ENCODE results near the gene UBE2O.

The UBE2O gene

DNA sequence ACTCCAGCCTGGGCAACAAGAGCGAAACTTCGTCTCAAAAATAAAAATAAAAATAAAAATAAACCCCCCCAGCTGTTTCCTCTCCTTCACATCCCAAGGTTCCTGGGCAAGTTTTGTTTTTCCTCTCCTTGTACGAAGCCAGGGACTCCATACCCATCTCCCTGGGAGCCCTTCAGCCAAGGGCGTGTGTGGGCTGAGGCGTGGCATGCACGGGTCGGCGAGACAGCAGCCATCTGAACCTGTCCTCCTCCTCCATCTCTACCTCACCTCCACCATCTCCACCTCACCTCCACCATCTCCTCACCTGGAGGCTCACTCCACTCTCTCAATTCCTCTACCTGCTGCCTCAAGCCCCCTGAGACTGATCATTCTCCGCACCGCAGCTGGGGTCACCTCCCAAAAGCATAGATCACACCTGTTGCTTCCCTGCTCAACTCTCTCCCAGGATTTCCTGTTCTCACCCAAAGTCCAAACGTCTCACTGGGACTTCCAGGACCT is 31.3 kb upstream of the UBE2O start:
- DNase-seq = no peak

DNA sequence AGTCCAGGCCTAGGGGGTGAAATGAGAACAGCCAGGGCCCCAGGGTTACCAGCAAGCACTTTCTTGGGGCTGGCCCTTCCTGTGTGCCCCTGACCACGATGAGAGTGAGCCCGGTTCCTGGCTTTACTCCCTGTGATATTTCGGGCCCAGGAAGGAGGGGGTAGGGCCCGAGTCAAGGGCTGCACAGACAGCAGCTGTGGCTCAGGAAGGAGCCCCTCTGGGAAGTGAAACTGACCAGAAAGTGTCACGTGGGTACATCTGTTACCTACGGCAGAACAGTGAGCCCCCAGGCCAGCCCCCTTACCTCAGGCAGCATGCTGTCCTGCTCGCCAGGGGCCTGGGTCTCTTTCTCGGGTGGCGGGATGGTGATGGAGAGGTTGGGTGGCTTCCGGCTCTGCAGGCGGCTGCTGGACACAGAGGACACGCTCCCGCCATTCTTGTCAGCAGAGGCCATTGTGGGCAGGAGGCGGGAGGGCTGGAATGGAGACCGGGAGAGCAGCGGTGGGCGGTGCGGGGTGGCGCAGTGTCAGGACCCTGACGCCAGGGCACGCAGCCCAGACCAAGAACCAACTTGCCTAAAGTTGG is 28.2 kb upstream of the UBE2O start:
- no peak for DNase-seq

DNA sequence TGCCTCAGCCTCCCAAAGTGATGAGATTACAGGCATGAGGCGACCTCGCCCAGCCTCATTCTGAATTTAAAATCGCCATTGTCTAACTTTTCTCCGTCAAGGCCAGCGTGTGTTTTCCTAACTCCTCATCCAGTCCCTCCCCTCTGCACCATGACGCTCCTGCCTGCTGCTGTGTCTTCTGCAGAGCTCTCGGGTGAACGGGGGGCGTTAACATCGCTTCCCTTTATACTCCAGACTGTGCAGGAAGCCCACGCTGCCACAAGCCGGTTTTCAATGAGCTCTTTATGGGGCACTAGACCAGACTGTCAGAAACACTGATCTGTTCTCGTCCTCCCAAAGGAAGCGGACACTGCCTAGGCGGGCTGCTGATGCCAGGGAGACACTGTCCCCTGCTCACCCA is 27.7 kb upstream of the UBE2O start:
- no peak for DNase-seq

DNA sequence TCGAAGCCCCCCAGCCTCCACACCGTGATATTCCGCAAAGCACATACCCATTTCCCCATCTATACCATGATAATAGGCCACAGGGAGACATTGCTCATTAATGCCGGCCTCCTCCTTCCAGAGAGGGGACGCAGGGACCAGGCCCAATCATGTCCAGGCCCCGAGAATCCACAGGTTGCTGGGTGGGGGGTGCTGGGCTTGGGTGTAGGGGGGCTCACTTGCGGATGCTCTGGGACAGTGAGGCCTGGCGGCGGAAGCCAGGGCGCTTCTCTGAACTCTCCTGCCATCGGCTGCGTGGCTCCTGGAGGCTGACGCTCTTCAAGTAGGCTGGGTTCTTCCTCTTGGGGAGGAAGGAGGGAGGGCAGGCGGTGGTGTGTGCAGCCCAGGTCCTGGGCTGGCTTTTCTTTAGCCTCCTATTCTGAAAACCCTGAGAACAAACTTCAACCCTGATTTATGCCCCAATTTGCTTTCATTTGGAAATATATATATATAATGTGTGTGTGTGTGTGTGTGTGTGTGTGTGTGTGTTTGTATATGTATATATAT is 26.6 kb upstream of the UBE2O start:
- no peak for DNase-seq

DNA sequence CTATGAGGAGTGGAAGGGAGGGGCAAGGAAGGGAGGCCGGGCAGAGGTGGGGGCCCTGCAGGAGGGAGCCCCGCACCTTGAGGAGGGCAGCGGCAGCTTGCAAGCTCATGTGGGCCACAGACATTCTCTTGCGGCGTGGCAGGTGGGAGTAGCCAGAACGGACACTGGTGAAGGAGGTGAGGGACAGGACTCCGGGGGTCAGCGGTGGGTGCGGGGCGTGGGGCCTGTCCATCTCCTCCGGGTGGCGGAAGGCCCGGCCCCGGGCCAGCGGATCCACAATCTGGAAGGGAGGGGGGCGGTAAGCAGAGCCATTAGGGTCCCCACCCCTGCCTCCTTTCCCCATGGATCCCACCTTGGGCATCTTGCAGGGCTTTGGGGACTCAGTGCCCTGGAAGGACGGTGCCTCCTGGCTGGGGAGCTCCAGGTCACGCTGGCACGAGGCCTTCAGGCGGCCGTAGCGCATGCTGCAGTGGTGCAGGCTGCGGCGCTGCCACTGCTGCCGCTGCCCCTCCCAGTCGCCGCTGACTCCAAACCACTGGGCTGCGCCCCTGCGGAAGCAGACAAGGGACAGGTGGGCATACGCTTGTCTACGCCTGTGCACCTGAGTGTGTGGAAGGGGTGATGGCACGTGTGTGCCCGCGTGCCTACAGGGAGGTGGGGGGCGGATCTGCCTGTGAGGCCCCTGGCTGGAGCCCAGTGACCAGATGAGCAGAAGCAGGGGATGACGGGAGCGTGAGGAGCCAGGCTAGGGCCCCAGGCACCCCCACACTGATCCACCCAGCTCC is 26.0 kb upstream of the UBE2O start:
- no peak for DNase-seq

DNA sequence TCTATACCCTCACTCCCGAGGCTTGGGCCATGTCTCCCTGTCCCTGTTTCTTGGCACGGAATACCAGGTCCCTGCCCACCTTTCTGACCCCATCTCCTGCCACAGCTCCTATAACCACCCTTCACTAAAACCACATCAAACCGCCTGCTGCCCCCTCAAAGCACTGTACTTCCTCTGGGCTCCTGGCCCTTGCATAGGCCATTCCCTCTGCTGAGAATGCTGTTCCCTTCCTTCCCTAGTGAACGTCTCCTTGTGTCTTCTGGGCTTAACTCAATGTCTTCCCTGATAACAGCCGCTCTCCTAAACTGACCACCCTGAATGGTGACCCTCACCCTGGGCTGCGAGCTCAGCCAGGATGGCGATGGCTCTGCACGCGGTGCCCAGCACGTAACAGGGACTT is 25.1 kb upstream of the UBE2O start:
- DNase-seq = no peak

DNA sequence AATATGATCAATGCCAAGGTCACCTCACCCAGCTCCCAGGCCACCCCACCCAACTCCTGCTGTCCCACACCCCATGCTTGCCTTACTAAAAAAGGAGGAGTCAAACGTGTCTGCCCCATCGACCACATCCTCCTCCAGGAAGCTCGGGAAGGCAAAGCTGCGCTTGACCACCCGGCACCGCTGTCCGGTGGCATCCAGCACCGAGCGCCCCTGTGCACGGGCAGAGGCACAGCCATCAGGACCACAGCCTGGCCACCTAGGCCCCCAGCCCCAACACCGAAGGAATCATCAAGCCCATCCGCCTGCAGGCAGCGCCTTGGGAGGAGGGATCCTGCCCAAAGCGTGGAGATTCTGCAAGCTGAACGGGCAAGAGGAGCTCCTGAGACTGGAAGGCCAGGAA is 24.6 kb upstream of the UBE2O start:
- DNase-seq = no peak

DNA sequence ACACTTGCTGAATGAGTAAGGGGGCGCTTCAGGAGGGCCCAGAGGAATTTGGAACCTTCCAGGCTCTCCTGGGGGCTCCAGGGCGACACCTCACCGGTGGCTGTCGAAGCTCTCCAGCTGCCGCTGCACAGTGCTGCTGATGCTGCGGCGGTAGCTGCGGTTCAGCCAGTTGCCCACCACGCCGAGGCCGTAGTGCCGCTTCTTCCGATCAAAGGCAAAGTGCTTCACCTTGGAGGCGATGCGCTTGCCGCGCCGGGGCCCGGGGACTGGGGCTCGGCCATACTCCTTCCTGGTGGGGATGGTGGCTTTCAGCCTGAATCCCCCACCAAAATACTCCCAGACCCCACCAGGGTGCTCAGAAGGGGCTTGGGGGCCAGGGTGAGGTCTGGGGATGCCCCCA is 23.8 kb upstream of the UBE2O start:
- DNase-seq = no peak

DNA sequence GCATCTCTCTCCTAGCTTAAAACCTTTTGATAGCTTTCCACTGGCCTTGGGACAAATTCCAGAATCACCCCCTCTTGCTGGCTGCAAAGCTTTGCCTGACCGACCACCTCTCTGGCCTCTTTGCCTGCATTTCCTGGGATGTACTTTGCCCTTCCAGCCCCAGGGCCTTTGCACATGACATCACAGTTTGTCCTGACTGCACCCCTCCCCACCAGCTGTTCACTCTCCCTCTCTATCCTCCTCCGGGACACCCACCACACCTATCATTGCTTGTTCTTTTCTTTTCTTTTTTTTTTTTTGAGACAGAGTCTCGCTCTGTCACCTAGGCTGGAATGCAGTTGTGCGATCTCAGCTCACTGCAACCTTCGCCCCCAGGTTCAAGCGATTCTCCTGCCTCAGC is 22.4 kb upstream of the UBE2O start:
- no peak for DNase-seq

DNA sequence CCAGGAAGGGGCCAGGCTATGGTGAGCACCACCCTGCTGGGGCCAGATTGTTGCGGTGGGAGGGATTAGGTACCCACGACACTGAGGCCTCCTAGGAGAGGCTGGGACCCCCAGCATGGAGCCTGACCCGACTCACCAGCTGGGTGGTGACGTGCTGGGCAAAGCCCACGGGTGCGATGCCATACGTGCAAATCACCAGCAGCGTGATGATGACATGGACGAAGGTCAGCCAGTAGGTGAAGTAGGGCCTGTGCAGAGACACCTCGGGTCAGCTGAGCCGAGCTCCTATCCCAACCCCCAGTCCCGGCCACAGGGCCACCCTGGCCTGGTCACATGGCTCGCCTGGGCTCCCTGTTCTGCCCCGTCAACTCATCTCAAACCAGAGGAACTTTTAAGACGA is 21.9 kb upstream of the UBE2O start:
- no peak for DNase-seq

DNA sequence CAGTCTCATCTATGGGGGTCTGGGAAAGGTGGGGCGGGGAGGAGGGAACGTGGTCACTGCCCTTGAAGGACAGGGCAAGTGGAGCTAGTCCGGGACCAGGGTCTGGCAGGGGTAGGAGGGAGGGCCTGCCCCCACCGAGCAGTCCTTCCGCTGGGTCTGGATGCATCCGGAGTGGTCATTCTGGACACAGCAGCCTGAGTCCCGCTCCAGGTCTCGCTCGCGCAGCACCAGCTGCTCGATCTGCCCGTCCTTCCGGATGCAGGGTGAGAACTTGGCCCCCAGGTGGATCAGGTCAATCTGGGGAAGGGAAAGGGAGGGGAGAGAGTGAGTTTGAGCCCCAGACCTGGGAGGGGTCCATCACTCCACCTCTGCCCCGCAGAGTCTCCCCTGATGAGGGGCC is 21.3 kb upstream of the UBE2O start:
- DNase-seq = no peak

DNA sequence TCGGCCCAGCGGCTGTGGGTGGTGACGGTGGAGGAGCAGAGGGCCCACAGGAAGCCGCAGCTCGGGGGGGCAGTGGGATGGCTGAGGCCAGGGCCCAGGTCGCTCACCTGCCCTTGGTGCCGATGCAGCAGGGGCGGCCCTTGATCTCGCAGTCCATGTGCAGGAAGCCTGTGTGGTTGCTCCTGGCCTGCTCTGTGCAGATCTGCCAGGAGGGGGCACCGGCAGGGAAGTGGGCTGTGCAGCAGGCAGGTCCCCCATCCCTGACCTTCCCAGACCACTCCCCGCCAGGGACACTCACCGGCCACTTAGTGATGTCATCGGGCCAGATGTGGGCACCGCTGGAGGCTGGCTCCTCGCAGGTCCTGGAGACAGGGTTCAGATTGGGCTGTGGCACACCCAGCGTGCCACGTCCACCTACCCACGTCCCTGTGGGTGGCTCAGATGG is 20.6 kb upstream of the UBE2O start:
- DNase-seq = no peak

DNA sequence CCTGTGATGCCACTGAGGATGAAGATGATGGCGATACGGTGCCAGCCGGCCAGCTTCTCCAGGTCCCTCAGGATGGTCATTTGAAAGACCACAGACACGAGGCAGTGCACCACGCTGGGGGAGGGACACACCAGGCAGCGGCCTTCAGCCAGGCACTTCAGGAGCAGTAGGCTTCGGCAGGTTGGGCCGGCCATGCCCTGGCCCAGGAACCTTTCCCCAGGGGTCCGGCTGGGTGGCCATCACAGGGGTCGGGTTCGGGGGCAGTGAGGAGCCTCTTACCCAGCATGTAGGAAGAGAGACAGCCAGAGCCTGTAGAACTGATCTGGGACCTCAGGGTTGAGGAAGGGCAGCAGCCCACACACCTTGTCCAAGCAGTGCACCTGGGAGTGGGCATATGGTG is 19.8 kb upstream of the UBE2O start:
- no peak for DNase-seq

DNA sequence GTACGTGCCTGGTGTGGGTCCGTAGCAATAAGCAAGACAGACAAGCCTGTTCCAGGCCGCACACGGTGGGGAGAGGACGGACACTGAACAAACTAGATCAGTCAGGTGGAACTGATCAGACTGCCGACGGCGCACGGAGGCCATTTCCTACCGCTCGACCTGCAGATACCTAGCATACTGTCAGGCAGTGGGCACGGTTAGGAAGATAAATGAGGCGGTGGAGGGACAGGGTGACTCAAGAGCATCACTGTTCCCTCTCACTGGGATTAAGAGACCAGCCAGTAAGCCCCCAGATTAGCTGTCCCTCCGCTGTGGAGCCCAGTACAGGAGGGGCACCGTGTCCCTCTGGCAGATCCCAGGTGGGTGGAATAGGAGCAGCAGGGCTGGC is 19.3 kb upstream of the UBE2O start:
- DNase-seq = no peak

DNA sequence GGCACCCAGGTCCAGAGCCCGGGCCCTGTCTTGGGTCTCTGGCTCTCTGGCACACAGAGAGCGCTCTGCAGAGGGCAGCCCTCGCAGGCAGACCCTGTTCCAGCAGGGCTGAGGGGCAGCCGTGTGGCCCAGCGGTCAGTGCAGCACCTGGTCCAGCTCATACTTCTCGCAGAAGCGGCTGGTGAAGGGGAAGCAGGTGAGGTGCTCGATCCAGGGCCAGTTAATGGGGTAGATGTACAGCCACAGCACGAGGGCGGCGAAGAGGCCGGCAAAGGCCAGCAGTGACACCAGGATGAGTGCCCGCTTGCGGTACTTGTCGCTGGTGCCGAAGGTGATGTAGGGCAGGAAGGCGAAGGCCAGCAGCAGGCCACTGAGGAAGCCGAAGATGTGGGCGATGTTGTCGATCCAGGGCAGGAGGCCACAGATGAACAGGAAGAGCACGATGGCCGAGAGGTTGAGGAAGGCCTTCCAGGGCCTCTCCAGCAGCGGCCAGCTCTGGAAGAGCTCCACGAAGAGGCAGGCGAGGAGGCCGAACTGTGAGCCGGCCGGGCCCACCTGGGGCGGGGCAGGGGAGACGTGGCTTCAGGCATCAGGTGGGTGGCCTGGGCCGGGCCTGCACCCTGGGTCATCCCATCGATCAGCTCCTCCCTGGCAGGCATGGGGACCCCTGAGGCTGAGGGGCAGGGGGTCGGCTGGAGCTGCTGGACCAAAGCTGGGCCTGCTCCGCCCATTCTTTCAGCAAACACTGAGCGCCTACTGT is 18.7 kb upstream of the UBE2O start:
- no peak for DNase-seq

DNA sequence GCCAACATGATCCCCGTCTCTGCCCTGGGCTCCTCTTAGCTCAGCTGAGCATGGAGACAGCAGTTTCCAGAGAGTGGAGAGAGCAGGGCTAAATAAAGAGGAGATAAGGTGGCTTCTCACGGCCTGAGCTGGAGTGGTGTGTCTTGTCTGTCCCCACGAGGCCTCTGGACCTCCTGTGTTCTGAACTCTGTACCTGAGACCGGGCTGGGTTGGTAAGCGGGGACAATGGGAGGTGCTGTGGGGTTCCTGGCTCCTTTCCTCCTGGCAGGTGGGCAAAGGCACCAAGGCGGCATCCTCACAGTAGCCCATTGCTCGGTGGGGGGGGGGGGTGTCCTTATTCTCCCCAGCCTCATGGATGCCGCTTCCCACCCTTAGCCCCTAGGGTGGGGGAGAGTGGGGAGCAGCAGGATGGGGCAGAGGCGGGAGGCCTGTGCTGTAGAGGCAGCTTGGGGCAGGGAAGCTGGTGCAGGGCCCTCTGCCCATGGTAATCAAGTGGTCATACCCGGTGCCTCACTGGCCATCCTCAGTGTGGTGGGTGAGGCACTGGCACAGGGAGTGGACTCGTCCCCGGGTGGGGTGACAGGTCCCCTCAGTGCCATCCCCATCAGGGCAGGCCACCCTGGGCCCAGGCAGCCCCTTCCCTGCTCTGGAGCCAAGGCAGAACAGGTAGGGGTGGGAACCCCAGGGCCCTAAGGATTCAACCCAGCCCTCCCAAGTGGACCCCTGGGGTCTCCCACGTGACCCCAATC is 17.2 kb upstream of the UBE2O start:
- no peak for DNase-seq

DNA sequence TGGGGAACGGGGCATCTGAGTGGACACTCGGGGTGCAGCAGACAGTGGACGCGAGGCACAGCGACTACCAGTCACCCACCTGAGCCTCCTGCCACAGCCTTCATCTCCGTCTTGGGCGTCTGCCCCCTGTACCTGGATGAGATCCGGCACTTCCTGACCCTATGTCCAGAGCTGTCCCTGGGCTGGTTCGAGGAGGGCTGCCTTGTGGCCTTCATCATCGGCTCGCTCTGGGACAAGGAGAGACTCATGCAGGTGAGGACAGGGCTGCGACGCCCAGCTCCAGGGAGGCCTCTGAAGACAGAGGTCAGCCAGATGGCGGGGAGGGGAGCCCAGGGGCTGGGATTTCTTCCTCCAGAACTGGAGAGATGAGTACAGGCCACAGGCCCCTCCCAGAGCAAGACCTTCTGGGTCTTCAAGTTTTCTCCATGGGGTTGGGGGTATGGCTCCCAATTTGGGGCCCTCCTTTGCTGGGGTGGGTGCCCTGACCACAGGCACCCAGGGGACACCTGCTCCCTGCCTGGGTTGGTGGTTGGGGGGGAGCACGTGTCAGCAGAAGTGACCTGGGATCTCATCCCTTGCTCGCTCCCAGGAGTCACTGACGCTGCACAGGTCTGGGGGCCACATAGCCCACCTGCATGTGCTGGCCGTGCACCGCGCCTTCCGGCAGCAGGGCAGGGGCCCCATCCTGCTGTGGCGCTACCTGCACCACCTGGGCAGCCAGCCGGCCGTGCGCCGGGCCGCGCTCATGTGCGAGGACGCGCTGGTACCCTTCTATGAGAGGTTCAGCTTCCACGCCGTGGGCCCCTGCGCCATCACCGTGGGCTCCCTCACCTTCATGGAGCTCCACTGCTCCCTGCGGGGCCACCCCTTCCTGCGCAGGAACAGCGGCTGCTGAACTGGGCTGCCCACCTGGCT is 16.4 kb upstream of the UBE2O start:
- no peak for DNase-seq

DNA sequence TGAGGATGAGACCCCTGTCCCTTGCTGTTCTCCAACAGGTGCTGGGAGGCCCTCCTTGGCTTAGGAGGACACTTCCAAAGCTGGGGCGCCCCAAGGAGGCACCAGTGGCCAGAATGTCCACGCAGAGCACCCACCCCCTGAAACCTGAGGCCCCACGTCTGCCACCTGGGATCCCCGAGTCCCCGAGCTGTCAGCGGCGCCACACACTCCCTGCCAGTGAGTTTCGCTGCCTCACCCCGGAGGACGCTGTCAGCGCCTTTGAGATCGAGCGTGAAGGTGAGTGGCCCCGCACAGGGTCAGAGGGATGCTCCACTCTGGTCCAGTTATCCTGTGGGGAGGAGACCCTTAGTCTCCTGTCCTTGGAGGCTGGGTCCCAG is 15.7 kb upstream of the UBE2O start:
- no peak for DNase-seq

DNA sequence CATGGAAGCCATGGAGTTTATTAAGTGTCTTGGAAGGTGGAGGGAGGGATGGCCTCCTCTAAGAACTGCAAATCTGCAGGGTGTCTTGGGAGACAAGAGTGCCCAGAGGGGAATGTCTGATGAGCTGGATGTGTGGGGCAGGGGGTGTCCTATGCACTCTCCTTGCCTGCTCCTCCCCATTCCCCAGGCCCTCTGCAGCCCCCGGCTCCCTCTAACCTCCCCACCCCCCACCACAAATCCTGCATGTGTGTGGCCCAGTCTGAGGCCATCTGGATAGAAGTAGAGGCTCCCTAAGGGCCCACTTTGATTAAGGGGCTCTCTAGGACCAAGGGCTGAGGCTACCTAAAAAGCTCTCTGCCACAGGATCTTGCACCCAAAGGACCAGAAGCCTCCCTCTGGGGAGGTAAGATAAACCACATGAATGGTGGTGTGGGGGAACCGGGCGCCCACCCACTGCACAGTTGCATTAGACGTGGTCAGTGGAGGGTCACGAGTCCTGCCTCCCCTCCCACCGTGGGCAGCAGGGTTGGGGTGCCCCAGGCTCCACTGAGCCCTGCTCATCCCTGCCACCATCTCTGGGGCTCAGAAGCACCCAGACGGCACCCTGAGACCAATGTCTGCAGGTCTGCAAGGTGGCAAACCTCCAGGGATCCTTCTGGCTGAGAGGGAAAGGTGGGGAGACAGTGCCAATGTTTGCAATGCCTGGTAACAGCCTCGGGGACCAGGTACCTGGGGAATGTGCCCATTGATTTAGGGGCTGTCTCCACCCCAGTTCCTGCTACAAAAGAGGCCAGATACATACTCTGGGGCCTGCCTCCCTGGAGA is 15.1 kb upstream of the UBE2O start:
- no peak for DNase-seq

DNA sequence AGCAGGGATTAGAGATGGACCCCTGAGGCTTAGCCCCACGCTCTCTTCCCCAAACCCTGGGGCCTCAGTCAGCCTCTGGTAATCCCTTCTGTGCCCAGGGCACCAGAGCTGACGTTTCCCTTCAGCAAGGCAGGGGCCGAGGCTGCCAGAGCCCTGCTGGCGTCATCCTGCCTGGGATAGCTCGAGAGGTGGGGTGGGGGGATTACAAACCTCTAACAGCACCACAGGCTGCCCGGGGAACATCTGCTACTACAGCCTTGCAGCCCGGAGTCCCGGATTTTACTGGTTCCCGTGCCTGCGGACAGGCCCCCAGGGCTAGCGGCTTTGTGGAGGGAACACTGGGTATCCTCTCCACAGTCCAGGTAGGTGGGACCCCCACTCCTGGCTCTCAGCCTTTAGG is 14.4 kb upstream of the UBE2O start, which contains the start of gene AANAT:
AANAT (plus strand) TSS at position 238 of the 400 bp plus-strand sequence. CDS start 1,144 bp downstream, outside the sequence.
- no peak for DNase-seq

DNA sequence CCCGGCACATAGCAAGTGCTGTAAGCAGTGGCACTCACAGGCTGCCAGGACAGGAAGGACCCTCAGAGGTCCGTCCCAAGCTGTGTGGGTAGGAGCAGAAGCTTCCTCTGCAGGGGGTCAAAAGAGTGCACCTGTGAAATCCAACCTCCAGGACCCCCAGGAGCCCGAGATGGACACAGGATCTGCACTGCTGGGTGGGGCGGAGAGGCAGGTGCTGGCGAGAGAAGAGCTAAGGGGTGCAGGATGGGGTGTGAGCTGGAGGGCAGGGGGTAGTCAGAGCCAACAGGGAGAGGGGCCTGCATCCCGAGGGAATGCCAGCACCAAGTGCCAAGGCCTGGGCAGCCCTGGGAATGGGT is 13.8 kb upstream of the UBE2O start:
- DNase-seq = no peak

Measured in EL (cell line).